ENCODE data around the gene ADK.
"Not testable (repeated sequence)": the region's sequence is repeated elsewhere in the genome, so short reads cannot be mapped to it uniquely, and the experiment has no call there.

Gene ADK

DNA sequence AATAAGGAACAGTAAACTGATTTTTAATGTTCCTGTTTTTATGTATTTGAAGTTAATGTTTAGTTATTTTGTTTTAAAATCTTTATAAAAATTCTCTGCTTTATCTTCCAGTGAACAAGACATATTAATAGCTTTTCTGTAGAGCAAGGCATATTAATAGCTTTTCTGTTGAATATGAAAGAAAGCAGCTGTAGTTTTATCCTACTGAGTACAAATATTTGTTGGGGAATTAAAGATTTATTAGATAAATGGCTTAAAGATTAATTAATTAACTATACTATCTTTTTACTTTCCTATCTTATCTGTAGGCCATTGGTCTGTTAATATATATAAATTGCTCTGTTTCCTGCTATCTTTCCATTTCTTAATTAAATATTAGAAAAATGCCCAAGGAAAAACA is 299.6 kb downstream of the ADK start:
- no peak overlapping the region for H3K4me3 ChIP-seq (replicated peaks in 1 of 2; ENCODE audit: low read depth in 2 of 2, low read length in 2 of 2)
- TF ChIP-seq, protein P1, sequence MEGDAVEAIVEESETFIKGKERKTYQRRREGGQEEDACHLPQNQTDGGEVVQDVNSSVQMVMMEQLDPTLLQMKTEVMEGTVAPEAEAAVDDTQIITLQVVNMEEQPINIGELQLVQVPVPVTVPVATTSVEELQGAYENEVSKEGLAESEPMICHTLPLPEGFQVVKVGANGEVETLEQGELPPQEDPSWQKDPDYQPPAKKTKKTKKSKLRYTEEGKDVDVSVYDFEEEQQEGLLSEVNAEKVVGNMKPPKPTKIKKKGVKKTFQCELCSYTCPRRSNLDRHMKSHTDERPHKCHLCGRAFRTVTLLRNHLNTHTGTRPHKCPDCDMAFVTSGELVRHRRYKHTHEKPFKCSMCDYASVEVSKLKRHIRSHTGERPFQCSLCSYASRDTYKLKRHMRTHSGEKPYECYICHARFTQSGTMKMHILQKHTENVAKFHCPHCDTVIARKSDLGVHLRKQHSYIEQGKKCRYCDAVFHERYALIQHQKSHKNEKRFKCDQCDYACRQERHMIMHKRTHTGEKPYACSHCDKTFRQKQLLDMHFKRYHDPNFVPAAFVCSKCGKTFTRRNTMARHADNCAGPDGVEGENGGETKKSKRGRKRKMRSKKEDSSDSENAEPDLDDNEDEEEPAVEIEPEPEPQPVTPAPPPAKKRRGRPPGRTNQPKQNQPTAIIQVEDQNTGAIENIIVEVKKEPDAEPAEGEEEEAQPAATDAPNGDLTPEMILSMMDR (IDR thresholded peaks at IDR 0.05; ENCODE audit: low read depth, low read length): no peak
- no peak for DNase-seq (ENCODE audit: low read depth in 2 of 2)

DNA sequence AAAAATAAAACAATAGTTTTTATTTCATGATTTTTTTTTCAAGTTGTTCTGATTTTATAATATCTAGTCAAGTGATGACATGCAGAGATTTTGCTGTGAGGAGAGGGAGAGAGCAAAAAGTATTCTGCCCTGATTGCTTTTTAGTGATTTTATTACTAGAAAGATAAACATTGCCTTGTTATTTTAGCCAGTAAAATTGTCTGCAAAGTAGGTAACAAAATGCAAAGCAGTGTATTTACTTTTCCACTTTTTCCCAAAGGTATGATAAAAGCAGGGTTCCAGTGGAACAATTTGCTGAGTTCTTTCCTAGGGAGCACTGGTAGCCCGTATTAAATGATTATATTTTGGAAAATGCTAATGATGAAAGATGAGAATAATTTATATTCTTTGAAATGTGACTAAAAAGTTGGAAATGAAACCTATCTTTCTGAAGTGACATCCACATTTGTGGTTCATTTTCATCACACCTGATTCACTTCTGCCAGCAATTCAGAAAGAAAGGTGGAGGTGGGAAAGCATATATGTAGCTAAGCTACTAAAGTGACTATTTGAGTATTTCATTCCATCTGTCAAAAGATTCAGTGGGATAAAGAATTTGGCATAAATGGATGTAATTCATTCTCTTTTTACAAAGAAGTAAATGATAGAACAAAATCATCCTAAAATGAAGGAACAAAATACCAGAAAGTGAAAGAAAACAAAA is 300.3 kb downstream of the ADK start:
- H3K4me3 ChIP-seq (replicated peaks in 1 of 2; ENCODE audit: low read depth in 2 of 2, low read length in 2 of 2): no peak overlapping the region
- TF ChIP-seq, protein P1 (IDR thresholded peaks at IDR 0.05; ENCODE audit: low read depth, low read length): no peak
- DNase-seq (ENCODE audit: low read depth in 2 of 2): no peak

DNA sequence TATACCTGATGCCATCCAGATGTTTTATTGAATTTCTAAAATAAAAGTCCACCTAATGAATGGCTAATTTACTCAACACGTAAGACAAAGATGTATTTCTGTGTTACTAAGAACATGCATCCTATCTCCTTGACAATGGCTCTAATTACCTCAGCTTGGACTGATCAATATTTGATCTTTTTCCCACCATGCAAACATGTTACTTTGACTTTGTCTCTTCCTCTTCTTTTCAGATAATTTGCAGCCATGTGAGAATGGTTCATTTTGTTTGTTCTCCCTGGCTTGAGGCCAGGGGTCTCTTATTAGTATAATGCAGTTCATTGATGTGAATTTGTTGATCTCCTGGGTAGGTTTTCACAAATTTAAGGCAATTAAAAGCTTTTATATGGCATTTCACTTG is 302.1 kb downstream of the ADK start:
- no peak for DNase-seq (ENCODE audit: low read depth in 2 of 2)
- H3K4me3 ChIP-seq (replicated peaks in 1 of 2; ENCODE audit: low read depth in 2 of 2, low read length in 2 of 2): no peak overlapping the region
- TF ChIP-seq, protein P1 (IDR thresholded peaks at IDR 0.05; ENCODE audit: low read depth, low read length): no peak

DNA sequence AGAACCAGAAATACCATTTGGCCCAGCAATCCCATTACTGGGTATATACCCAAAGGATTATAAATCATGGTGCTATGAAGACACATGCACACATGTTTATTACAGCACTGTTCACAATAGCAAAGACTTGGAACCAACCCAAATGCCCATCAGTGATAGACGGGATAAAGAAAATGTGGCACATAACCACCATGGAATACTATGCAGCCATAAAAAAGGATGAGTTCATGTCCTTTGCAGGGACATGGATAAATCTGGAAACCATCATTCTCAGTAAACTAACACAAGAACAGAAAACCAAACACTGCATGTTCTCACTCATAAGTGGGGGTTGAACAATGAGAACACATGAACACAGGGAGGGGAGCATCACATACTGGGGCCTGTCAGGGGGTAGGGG is 306.5 kb downstream of the ADK start:
- not testable (repeated sequence) for DNase-seq (ENCODE audit: low read depth in 2 of 2); H3K4me3 ChIP-seq (replicated peaks in 1 of 2; ENCODE audit: low read depth in 2 of 2, low read length in 2 of 2)

DNA sequence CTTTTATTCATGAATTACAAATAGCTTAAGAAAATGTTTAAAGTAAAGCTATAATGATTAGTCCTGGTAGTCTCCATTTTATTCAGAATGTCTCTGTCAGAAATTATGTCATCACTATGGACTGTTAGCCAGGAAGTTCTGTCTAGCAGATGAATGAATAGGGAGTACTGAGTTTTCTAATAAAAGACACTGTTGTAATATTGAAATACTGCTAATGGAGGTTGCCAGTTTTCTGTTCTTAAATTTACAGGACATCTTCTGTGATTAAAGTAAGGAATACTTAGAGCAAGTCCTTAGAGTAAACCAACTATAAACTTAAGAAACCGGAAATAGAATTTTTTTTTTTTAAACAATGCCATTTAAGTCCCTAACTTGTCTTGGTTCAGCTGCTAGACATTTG is 309.8 kb downstream of the ADK start:
- DNase-seq (ENCODE audit: low read depth in 2 of 2): peak in 1 of 2 donors; percentile 43
- no peak overlapping the region for H3K4me3 ChIP-seq (replicated peaks in 1 of 2; ENCODE audit: low read depth in 2 of 2, low read length in 2 of 2)
- TF ChIP-seq, protein P1 (IDR thresholded peaks at IDR 0.05; ENCODE audit: low read depth, low read length): no peak

DNA sequence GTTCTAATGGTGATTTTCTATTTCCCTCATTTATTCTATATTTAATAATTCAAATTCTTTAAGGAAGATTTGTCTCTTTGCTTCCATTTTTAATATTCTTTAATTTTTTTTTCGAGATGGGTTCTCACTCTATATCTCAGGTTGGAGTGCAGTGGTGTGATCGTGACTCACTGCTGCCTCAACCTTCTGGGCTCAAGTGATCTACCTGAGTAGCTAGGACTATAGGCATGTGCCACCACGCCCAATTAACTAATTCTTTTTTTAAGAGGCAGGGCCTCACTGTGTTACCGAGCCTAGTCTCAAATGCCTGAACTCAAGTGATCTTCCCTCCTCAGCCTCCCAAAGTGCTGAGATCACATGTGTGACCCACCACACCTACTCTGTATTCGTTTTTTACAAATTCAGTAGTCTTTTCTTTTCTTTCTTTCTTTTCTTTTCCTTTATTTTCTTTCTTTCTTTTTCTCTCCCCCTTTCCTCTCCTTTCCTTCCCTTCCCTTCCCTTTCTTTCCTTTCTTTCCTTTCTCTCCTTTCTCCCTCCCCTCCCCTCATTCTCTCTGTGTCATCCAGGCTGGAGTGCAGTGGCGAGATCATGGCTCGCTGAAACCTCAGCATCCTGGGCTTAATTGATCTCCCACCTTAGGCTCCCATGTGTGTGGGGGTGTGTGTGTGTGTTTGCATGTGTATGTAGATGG is 323.1 kb downstream of the ADK start:
- DNase-seq (ENCODE audit: low read depth in 2 of 2): no peak
- TF ChIP-seq, protein P1 (IDR thresholded peaks at IDR 0.05; ENCODE audit: low read depth, low read length): no peak
- no peak overlapping the region for H3K4me3 ChIP-seq (replicated peaks in 1 of 2; ENCODE audit: low read depth in 2 of 2, low read length in 2 of 2)

DNA sequence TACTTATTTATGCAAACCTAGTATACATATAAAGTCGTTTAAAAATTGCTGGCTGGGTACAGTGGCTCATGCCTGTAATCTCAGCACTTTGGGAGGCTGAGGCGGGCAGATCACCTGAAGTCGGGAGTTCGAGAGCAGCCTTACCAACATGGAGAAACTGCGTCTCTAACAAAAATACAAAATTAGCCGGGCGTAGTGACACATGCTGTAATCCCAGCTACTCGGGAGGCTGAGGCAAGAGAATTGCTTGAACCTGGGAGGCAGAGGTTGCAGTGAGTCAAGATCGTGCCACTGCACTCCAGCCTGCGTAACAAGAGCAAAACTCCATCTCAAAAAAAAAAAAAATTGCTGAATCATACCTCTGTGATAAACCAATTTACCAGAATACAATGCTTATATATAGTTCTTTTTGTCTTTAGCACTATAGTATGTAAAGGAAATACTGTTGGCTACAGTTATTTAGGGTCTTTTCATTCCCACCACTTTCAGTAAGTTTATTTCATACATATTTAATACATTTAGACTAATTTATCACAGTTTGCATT is 325.2 kb downstream of the ADK start:
- peak; percentile 10 to 24 for DNase-seq (ENCODE audit: low read depth in 2 of 2)

More for the DNA sequence above, 325.2 kb downstream of the ADK start:
- not testable (repeated sequence) for H3K4me3 ChIP-seq (replicated peaks in 1 of 2; ENCODE audit: low read depth in 2 of 2, low read length in 2 of 2)
